OCI-LY1 (cell line): Measurements from ENCODE around the gene MEGF8.

Experiments used
- CTCF ChIP-seq: fragments of 200-600 bp; sonication (generic), shearing (Covaris generic); IDR thresholded peaks from 2 replicates; pipeline ENCODE4 v1.5.1; 2017; ENCODE audit warnings: mild to moderate bottlenecking, antibody characterized with exemption, low read length, moderate library complexity, mixed read lengths
- EZH2 ChIP-seq: fragments of 200-600 bp; sonication (generic), shearing (Covaris generic); IDR thresholded peaks from 2 replicates; pipeline ENCODE4 v1.8.0; 2017; ENCODE audit warnings: borderline replicate concordance, mixed run types, mild to moderate bottlenecking, antibody characterized with exemption, low read length, moderate library complexity, mixed read lengths

GRCh38 chr19:42403586-42403985 is 78.2 kb downstream of the MEGF8 start:
- TF ChIP-seq CTCF, result no peak
- TF ChIP-seq EZH2, result no peak
